Neural progenitor cell (in vitro differentiated cells): ENCODE data around the gene AASDH. TPM values are rescaled to one million over a fixed set of nuclear protein-coding genes. Genes with fewer than 3 reads are reported as not detected.
A peak's percentile ranks its signal among the peaks of the same experiment; 100 is the strongest.

Experiments
- DNase-seq: peaks from one replicate; pipeline ENCODE4 v3.0.0-alpha.2; 2016; ENCODE audit warnings: low spot score
- H2AFZ ChIP-seq: fragments of 200-600 bp; sonication (generic); replicated peaks from 2 replicates; pipeline ENCODE4 v1.6.1; 2016; ENCODE audit warnings: antibody characterized with exemption
- H3F3A ChIP-seq: fragments of 200-600 bp; sonication (generic); 2 replicates; pipeline ENCODE4 v1.6.1; 2016; ENCODE audit warnings: antibody characterized with exemption, low read depth
- H3K27ac ChIP-seq: fragments of 200-600 bp; sonication (generic); 2 replicates; pipeline ENCODE4 v1.5.1; 2016; ENCODE audit warnings: mild to moderate bottlenecking
- H3K27me3 ChIP-seq: fragments of 200-600 bp; sonication (generic); 2 replicates; pipeline ENCODE4 v1.6.1; 2016; ENCODE audit warnings: mild to moderate bottlenecking, moderate library complexity
- H3K36me3 ChIP-seq: fragments of 200-600 bp; sonication (generic); 2 replicates; pipeline ENCODE4 v1.5.1; 2016
- H3K4me1 ChIP-seq: fragments of 200-600 bp; sonication (generic); 2 replicates; pipeline ENCODE4 v1.6.1; 2016; ENCODE audit warnings: mixed run types
- H3K4me2 ChIP-seq: fragments of 200-600 bp; sonication (generic); 2 replicates; pipeline ENCODE4 v1.6.1; 2016
- H3K4me3 ChIP-seq: fragments of 200-600 bp; sonication (generic); 2 replicates; pipeline ENCODE4 v1.5.1; 2016
- H3K79me2 ChIP-seq: fragments of 200-600 bp; sonication (generic); 2 replicates; pipeline ENCODE4 v1.6.1; 2016; ENCODE audit warnings: low read depth
- H3K9ac ChIP-seq: fragments of 200-600 bp; sonication (generic); 2 replicates; pipeline ENCODE4 v1.6.1; 2016
- H3K9me3 ChIP-seq: fragments of 200-600 bp; sonication (generic); 2 replicates; pipeline ENCODE4 v1.5.1; 2016; ENCODE audit warnings: low read depth
- H4K20me1 ChIP-seq: fragments of 200-600 bp; sonication (generic); 2 replicates; pipeline ENCODE4 v1.6.1; 2016; ENCODE audit warnings: low read depth
- H3K27ac Mint-ChIP-seq: 3 replicates; pipeline ENCODE4 v1.8.0; 2021; ENCODE audit warnings: mixed read lengths
- H3K27me3 Mint-ChIP-seq: 2 replicates; pipeline ENCODE4 v1.8.0; 2022; ENCODE audit warnings: low read depth, mild to moderate bottlenecking, inconsistent platforms, moderate library complexity, mixed read lengths; ENCODE audit not compliant: insufficient read depth
- H3K36me3 Mint-ChIP-seq: 3 replicates; pipeline ENCODE4 v1.8.0; 2021; ENCODE audit warnings: mixed read lengths
- H3K4me1 Mint-ChIP-seq: 3 replicates; pipeline ENCODE4 v1.8.0; 2021; ENCODE audit warnings: mixed read lengths
- H3K4me3 Mint-ChIP-seq: 3 replicates; pipeline ENCODE4 v1.8.0; 2021; ENCODE audit warnings: mild to moderate bottlenecking, moderate library complexity, mixed read lengths
- H3K9me3 Mint-ChIP-seq: 3 replicates; pipeline ENCODE4 v1.8.0; 2020; ENCODE audit warnings: mixed read lengths
- EZH2 ChIP-seq: fragments of 200-600 bp; sonication (generic); IDR thresholded peaks from 2 replicates; pipeline ENCODE4 v1.6.1; 2017; ENCODE audit warnings: antibody characterized with exemption, mild to moderate bottlenecking, moderate library complexity
- EZH2phosphoT487 ChIP-seq: fragments of 200-600 bp; sonication (generic); IDR thresholded peaks from 2 replicates; pipeline ENCODE4 v1.6.1; 2017; ENCODE audit warnings: antibody characterized with exemption
- total RNA-seq: library from RNA; depleted of rRNA; stranded (reverse); fragments of >200 nt; gene quantifications from 2 replicates; pipeline ENCODE4 v1.2.3, GENCODE V29; 2015; ENCODE audit warnings: low replicate concordance
- TF ChIP-seq, protein P1 (sequence below): fragments of 200-600 bp; sonication (generic); IDR thresholded peaks from 2 replicates; pipeline ENCODE4 v1.5.1; 2017; ENCODE audit warnings: antibody characterized with exemption, mild to moderate bottlenecking

The AASDH gene
- total RNA-seq, 1 donor from 2014 or later: 33.1 TPM

DNA sequence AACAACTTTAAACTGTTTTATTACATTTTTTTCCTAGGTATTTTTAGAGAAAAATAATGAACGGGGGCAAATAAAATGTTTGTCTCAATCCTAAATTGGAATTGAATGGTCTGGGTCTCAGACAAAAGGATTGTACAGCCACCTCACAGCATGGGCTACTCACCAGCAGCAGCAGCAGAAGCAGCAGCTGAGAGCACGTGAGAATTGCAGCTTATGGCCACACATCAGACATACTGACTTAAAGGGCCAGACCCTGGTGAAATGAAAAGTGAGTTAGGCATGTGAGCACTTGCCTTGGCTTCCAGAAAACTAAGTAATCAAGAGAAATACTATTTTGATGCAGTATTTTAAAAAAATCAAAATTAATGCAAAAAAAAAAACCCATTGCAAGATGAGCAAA lies 56.6 kb downstream of the AASDH start:
- H3K27ac ChIP-seq: peak overlapping the region; percentile 41
- no peak overlapping the region for H3K9ac ChIP-seq
- peaks cover 8% of the 10 kb centered on the region for H3K9me3 Mint-ChIP-seq
- H4K20me1 ChIP-seq: no peaks in the 10 kb centered on the region
- DNase-seq: peak; percentile 66
- no peaks in the 10 kb centered on the region for H3K9me3 ChIP-seq
- no peaks in the 10 kb centered on the region for H3K27me3 ChIP-seq
- no peak overlapping the region for H3K4me3 Mint-ChIP-seq
- peaks cover 5% of the 10 kb centered on the region for H3F3A ChIP-seq
- H3K4me3 ChIP-seq: peak overlapping the region; percentile 8
- peaks cover 9% of the 10 kb centered on the region for H3K4me1 ChIP-seq
- H3K4me2 ChIP-seq: peak overlapping the region; percentile 43
- H3K79me2 ChIP-seq: no peaks in the 10 kb centered on the region
- TF ChIP-seq EZH2phosphoT487 (no peak), EZH2 (no peak)
- TF ChIP-seq, protein P1, sequence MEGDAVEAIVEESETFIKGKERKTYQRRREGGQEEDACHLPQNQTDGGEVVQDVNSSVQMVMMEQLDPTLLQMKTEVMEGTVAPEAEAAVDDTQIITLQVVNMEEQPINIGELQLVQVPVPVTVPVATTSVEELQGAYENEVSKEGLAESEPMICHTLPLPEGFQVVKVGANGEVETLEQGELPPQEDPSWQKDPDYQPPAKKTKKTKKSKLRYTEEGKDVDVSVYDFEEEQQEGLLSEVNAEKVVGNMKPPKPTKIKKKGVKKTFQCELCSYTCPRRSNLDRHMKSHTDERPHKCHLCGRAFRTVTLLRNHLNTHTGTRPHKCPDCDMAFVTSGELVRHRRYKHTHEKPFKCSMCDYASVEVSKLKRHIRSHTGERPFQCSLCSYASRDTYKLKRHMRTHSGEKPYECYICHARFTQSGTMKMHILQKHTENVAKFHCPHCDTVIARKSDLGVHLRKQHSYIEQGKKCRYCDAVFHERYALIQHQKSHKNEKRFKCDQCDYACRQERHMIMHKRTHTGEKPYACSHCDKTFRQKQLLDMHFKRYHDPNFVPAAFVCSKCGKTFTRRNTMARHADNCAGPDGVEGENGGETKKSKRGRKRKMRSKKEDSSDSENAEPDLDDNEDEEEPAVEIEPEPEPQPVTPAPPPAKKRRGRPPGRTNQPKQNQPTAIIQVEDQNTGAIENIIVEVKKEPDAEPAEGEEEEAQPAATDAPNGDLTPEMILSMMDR: no peak
- H3K4me1 Mint-ChIP-seq: peaks cover 11% of the 10 kb centered on the region
- H3K27me3 Mint-ChIP-seq: peaks cover 3% of the 10 kb centered on the region
- no peak overlapping the region for H2AFZ ChIP-seq
- H3K36me3 ChIP-seq: peaks cover 6% of the 10 kb centered on the region
- H3K27ac Mint-ChIP-seq: no peak overlapping the region
- peaks cover 22% of the 10 kb centered on the region for H3K36me3 Mint-ChIP-seq

DNA sequence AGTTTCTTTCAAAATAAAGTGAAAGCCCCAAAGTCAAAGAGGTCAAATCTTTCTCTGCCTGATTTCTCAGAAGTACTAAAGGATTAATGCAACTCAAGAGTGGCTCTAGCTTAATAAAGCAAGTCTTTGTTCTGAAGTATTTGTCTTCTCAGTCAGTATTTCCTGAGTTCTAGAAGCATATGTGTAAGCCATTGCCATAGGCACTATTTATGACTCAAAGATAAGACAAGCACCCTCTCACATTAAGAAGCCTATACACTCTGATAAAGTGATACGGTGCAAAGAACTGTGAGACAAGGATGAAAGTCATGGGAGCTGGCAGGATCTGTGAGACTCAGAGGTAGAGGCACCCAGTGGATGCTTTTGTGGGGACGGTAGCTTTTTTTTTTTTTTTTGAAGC lies 60.9 kb downstream of the AASDH start:
- H4K20me1 ChIP-seq: no peaks in the 10 kb centered on the region

GRCh38 chr4:56324011-56324610 lies 63.2 kb downstream of the AASDH start:
- peaks cover 18% of the 10 kb centered on the region for H3K36me3 Mint-ChIP-seq
- H3K27ac Mint-ChIP-seq: no peak overlapping the region
- no peaks in the 10 kb centered on the region for H3K27me3 ChIP-seq
- H4K20me1 ChIP-seq: no peaks in the 10 kb centered on the region
- H3F3A ChIP-seq: peaks cover 4% of the 10 kb centered on the region
- H3K4me3 Mint-ChIP-seq: no peak overlapping the region
- H3K4me2 ChIP-seq: no peak overlapping the region
- H3K27ac ChIP-seq: no peak overlapping the region
- no peak overlapping the region for H2AFZ ChIP-seq
- H3K9me3 Mint-ChIP-seq: no peaks in the 10 kb centered on the region
- no peaks in the 10 kb centered on the region for H3K79me2 ChIP-seq
- H3K4me3 ChIP-seq: no peak overlapping the region
- no peaks in the 10 kb centered on the region for H3K4me1 ChIP-seq
- H3K36me3 ChIP-seq: peaks cover 3% of the 10 kb centered on the region
- H3K9me3 ChIP-seq: no peaks in the 10 kb centered on the region
- peaks cover 3% of the 10 kb centered on the region for H3K4me1 Mint-ChIP-seq
- no peak for DNase-seq
- H3K9ac ChIP-seq: no peak overlapping the region
- TF ChIP-seq EZH2 (no peak), EZH2phosphoT487 (no peak)
- TF ChIP-seq, protein P1: no peak
- peaks cover 3% of the 10 kb centered on the region for H3K27me3 Mint-ChIP-seq

More for the DNA sequence above, 60.9 kb downstream of the AASDH start:
- H3K9me3 Mint-ChIP-seq: peaks cover 1% of the 10 kb centered on the region
- Histone ChIP-seq H3F3A (peaks cover 9% of the 10 kb centered on the region), H3K4me1 (peaks cover 9% of the 10 kb centered on the region), H2AFZ (no peak overlapping the region), H3K27ac (no peak overlapping the region), H3K9ac (no peak overlapping the region), H3K4me2 (no peak overlapping the region), H3K4me3 (no peak overlapping the region), H3K27me3 (no peaks in the 10 kb centered on the region), H3K36me3 (peaks cover 9% of the 10 kb centered on the region), H3K9me3 (no peaks in the 10 kb centered on the region), H3K79me2 (no peaks in the 10 kb centered on the region)
- peaks cover 14% of the 10 kb centered on the region for H3K4me1 Mint-ChIP-seq
- no peak for DNase-seq
- H3K36me3 Mint-ChIP-seq: peaks cover 19% of the 10 kb centered on the region
- no peak overlapping the region for H3K4me3 Mint-ChIP-seq
- peaks cover 3% of the 10 kb centered on the region for H3K27me3 Mint-ChIP-seq
- TF ChIP-seq EZH2 (no peak), EZH2phosphoT487 (no peak)
- TF ChIP-seq, protein P1: no peak
- no peak overlapping the region for H3K27ac Mint-ChIP-seq
